ENCODE results near the gene PDCD6IP.

Gene PDCD6IP

DNA sequence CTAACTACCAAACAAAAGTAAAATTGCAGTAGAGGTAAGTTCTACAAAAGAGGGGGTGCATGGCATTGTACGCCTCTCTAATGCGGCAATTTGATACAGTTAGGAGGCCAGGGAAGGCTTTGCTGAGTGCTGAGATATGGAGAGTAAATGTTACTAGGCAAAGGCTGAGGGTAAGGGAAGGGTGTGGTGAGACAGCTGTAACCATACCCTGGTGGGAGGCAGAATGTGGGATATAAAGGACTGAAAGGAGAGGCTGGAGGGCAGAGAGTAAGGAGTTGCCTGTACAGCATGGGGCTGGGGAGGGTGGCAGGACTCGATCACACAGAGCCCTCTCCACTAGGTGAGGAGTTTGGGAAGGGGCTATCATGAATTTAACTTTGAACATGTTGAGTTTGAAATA lies 106.3 kb downstream of the PDCD6IP start:
- no peak for DNase-seq (ENCODE audit: low read depth)
- TF ChIP-seq CTCF (IDR thresholded peaks at IDR 0.05; ENCODE audit: control insufficient read depth, extremely low read depth, insufficient read depth) = no peak

GRCh38 chr3:33908250-33908851 lies 109.9 kb downstream of the PDCD6IP start:
- H3K4me3 ChIP-seq (ENCODE audit: low read depth, low read length) = no peak overlapping the region
- TF ChIP-seq CTCF (IDR thresholded peaks at IDR 0.05; ENCODE audit: control insufficient read depth, extremely low read depth, insufficient read depth) = no peak
- no peak for DNase-seq (ENCODE audit: low read depth)

More for the DNA sequence above, 106.3 kb downstream of the PDCD6IP start:
- H3K4me3 ChIP-seq (ENCODE audit: low read depth, low read length) = no peak overlapping the region

DNA sequence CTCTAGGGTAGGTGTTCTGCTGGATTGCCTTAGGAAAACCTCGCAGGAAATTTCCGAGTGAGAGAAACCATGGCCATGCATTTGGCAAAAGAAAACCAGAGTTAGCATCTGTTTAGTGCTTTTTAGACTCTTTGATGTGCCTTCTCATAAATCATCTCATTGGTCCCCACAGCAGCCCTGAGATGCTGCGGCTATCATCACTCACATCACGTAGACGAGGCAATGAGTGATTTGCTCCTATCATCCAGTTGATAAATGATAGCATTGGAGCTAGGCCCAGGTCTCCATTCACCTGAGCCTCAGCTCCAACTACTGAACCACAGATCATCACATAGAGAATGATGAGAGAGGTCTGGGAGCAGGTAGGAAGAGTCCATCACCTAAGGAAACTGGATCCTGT lies 111.1 kb downstream of the PDCD6IP start:
- DNase-seq (ENCODE audit: low read depth) = no peak
- H3K4me3 ChIP-seq (ENCODE audit: low read depth, low read length) = no peak overlapping the region
- TF ChIP-seq CTCF (IDR thresholded peaks at IDR 0.05; ENCODE audit: control insufficient read depth, extremely low read depth, insufficient read depth) = no peak

DNA sequence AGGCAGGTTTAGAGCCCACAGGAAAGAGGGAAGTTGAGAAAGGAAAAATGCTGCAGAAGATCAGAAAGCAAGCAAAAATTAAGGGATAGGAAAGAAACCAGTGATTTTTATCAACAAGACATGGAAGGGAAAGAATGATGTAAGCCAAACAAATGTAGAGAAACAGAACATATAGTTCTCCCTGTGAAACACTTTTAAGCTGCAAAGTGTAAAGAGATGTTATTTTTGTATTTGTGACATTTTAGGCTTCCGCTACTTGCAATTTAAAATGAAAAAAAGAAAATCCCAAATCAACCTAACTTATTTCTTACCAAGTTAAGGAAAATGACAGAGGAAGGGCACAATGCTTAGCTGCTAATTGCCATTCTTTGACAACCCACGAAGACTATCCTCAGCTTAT lies 111.6 kb downstream of the PDCD6IP start:
- no peak for TF ChIP-seq CTCF (IDR thresholded peaks at IDR 0.05; ENCODE audit: control insufficient read depth, extremely low read depth, insufficient read depth)
- no peak for DNase-seq (ENCODE audit: low read depth)
- no peak overlapping the region for H3K4me3 ChIP-seq (ENCODE audit: low read depth, low read length)

GRCh38 chr3:33911525-33912322 lies 113.3 kb downstream of the PDCD6IP start:
- DNase-seq (ENCODE audit: low read depth) = no peak

GRCh38 chr3:33914212-33914611 lies 115.8 kb downstream of the PDCD6IP start:
- TF ChIP-seq CTCF (IDR thresholded peaks at IDR 0.05; ENCODE audit: control insufficient read depth, extremely low read depth, insufficient read depth) = no peak

More at GRCh38 chr3:33911525-33912322, 113.3 kb downstream of the PDCD6IP start:
- no peak overlapping the region for H3K4me3 ChIP-seq (ENCODE audit: low read depth, low read length)
- no peak for TF ChIP-seq CTCF (IDR thresholded peaks at IDR 0.05; ENCODE audit: control insufficient read depth, extremely low read depth, insufficient read depth)

More at GRCh38 chr3:33914212-33914611, 115.8 kb downstream of the PDCD6IP start:
- H3K4me3 ChIP-seq (ENCODE audit: low read depth, low read length) = no peak overlapping the region
- DNase-seq (ENCODE audit: low read depth) = no peak

Measured in LNCaP clone FGC (cell line).